Retina (tissue), 1 donor: ENCODE results near the gene GMFB.

ENCODE experiments used
- DNase-seq: peaks from one replicate; pipeline ENCODE4 v3.0.0-alpha.2; 2016

GMFB gene

DNA sequence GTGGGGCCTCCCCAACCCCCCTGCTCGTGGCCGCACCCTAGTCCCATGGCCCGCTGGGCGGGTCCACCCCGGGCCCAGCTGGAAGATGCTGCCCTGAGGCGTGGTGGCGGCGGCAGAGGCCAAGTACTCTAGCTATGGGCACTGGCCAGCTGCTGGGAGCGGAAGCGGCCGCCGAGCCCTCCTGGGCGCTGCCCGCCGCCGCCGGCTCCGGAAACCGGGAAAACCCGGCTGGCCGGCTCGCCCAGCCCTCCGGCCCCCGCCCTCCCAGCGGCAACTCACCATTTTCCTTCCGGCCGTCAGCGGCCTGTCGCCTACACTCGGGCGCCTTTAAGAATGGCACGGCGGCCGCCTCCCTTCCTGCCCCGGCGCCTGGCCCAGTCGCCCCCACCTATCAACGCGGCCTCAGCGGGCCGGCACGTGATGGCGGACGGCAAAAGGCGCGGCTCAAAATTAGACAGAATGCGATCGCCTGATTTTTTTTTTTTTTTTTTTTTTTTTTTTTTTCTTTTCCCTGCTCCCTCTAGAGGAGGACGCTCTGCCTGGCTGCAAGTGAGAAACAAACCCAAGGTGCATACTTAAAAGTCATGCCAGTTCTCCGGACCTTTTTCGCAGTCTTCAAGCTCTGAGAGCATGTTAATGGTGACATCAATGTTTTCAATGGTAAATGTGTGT, at the start of gene GMFB:
TSS of gene GMFB (minus strand) at position 335 of the 672 bp plus-strand sequence. CDS start at position 282, 53 bp downstream.
- peak; percentile 98 for DNase-seq

DNA sequence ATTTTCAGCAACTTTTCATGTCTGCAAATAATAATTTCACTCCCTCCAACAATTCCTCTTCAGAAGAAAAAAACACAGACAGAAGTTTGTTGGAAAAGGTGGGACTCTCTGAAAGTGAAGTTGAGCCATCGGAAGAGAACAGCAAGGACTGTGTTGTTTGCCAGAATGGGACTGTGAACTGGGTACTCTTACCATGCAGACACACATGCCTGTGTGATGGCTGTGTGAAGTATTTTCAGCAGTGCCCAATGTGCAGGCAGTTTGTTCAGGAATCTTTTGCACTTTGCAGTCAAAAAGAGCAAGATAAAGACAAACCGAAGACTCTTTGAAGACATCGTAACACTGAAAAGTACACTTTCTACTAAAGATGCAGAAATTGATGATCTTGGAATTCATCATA, 49.3 kb upstream of the GMFB start:
- no peak for DNase-seq

DNA sequence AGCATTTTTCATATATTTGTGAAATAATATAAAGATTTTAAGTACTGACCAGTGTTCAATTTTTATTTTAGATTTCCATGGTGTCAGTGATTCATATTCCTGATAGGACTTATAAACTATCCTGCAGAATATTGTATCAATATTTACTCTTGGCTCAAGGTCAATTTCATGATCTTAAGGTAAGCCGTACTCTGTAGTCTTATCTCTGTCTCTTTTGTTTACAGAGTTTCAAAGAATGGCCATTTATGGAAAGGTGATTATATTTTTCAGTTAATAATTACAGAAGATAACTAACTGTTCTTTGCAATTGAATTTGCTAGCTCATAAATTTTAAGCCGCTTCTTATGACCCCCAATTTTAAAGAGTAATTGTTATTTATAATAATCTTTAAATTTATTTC, 48.9 kb upstream of the GMFB start:
- no peak for DNase-seq

DNA sequence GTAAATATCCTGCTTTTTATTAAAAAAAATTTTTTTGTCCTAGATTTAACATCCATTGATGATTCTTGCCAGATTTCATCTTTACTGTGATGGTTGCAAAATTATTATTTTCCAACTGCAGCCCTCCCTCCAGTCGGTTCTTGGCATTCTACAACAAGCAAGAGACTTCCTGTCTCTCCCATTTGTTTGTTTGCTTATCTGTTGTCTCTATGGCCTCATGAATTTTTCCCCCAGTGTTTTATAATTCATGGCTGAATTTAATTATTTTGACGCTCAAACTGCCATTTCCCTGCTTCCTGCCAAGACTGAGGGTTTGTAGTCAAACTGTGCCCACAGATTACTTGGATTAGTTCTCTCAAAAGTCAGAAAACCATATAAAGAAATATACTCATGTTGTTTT, 46.9 kb upstream of the GMFB start:
- DNase-seq, result no peak

DNA sequence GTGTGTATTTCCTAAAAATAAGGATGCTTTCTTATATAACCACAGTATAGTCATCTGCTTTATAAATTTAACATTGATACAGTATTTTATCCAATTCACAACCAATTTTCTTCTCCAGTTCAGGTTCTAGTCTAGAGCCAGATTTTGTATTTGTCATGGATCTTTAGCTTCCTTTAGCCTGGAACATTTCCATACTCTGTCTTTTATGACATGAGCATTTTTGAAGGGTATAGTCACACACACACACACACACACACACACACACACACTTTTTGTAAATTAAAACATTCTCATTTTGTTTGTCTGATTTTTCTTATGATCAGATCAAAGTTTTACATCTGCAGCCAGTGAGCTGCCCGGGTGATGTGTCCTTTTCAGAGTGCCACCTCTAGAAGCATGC, 46.3 kb upstream of the GMFB start:
- DNase-seq, result no peak

DNA sequence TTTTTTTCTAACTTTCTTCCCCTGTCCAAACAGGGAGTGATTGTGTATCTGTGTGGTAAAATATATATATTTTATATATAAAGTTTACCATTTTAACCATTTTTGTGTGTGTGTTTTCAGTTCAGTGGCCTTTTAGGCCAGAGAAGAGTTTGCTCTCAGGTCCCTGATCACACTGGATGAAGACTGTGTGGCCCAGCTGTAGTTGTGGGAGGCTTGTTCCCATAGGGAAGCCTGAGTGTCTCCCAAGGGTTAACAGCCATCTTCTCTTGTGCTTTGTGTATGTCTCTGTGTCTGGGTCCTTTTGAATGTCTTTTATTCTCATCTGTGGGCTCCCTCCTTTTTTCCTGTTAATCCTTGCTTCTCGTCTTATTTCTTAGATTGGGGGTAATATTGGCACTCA, 44.3 kb upstream of the GMFB start:
- DNase-seq, result peak; percentile 12

DNA sequence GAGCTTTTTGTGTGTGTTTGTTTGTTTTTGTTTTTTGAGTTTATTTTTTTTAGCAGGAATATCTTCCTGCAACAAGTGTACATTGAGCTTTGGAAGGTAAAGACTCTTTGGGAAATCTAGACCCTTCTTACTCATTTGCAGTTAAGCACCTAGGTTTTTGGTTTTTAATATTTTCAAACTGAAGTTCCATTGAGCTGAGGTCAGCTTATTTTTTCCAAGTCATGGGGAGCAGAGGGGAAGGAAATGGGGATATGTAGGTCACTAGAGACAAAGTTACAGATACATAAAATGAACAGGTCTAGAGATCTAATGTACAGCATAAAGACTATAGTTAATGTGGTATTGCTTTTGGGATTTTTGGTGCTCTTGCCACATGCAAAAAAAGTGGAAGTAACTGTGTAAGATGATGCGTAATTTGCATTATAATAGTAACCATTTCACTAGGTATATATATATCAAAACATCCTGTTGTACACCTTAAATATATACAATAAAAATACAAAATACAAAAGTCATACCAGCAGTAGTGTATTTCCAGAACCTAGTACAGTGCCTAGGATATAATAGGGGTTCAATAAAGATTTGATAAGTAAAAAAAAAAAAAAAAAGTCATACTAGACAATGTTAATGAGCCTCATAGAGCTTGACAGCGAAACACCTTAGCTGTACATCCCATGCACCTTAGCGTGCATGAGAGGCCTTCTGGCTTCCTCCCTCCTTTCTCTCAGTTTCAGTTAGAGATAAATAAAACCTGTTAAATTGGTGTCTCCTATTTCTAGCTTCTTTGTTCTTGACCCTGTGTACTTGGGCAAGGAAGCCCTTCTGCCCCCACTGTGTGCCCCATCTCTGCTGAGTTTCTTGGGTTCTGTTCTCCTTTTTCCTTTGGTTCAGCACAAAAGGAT, 43.6 kb upstream of the GMFB start:
- no peak for DNase-seq

DNA sequence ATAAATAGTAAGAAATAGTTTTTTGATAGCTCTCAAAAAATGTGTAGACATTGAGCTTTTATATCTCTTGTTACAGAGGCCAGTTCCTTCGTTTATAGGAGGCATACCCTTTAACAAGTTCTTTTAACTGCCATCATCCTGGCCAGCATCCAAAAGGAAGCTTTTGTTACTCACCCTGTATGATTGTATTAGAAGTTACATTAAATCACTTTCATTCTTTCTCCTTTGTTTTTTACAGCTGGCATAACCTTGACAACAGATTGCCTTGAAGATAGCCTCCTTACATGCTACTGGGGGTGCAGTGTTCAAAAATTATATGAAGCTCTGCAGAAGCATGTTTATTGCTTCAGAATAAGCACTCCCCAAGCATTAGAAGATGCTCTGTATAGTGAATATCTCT, 41.0 kb upstream of the GMFB start:
- DNase-seq, result no peak

DNA sequence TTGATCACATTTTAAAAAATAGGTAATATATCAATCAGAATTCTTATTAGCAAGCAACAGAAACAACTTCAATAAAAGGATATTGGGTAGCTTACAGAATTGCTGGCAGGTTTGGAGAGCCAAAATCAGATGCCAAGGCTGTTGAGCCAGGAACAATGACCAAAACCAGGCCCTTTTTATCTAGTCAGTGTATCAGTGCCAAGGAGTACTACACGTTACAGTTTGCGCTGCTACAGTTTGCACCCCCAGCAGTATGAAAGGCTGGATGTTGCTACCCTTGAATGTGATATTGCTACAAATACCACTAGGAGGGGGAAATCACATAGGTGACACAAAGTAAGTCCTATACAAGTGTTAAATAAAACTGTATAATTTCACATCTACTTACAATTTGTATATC, 40.2 kb upstream of the GMFB start:
- no peak for DNase-seq

DNA sequence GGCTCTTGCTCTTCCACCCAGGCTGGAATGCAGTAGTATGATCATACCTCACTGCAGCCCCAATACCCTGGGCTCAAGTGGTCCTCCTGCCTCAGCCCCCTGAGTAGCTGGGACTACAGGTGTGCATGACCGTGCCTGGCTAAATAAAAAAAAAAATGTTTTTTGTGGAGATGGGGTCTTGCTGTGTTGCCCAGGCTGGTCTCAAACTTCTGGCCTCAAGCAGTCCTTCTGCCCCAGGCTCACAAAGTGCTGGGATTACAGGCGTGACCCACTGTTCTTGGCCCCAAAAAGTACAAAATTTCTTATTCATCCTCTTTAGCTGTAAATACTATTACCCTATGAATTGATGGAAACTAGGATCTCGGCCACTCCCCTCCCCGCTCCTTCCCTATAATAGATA, 35.6 kb upstream of the GMFB start:
- no peak for DNase-seq

DNA sequence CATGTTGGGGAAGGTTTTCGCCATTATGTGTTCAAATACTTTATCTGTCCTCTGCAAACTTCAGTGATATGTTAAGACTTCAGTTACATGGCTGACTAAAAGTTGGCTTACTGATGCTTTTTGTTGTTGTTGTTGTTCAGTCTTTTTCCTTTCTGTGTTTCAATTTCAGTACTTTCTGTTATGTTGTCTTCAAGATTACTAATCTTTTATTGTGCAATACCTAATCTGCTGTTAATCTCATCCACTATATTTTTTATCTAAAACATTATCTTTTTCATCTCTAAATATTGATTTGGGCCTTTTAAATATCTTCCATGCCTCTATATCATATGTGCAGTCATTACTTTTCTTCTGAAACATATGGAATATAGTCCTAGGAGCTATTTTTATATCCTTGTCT, 27.9 kb upstream of the GMFB start:
- DNase-seq, result no peak

DNA sequence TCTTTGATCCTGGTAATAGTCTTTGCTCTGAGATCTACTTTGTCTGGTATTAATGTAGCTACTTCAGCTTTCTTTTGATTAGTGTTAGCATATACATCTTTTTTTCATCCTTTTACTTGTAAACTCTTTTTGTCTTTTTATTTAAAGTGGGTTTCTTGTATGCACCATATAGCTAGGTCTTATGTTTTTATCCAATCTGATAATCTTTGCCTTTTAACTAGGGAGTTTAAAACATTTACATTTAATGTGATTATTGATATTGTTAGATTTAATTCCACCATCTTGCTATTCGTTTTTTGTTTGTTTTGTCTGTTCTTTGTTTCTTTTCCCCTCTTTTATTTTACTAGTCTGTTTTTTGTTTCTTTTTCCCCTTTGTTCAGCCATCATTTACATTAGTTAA, 26.9 kb upstream of the GMFB start:
- no peak for DNase-seq

DNA sequence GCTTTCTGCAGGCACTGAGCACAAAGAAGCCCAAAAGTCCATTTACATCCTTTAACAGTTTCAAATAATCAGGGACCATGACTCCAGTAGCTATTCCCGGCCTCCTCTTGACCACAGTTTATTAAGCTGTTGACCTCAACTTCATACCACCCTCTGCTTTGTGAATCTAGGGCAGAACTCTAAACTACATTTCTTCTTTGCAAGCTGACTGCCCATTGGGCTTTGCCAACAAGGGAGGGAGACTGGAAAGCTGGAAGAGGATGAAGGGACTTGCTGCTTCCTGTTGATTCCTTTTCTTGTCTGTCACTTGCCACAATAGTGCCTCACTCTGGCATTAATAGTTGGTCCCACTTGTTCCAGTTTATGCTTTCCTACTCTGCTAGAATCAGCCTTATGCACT, 23.6 kb upstream of the GMFB start:
- DNase-seq, result no peak

DNA sequence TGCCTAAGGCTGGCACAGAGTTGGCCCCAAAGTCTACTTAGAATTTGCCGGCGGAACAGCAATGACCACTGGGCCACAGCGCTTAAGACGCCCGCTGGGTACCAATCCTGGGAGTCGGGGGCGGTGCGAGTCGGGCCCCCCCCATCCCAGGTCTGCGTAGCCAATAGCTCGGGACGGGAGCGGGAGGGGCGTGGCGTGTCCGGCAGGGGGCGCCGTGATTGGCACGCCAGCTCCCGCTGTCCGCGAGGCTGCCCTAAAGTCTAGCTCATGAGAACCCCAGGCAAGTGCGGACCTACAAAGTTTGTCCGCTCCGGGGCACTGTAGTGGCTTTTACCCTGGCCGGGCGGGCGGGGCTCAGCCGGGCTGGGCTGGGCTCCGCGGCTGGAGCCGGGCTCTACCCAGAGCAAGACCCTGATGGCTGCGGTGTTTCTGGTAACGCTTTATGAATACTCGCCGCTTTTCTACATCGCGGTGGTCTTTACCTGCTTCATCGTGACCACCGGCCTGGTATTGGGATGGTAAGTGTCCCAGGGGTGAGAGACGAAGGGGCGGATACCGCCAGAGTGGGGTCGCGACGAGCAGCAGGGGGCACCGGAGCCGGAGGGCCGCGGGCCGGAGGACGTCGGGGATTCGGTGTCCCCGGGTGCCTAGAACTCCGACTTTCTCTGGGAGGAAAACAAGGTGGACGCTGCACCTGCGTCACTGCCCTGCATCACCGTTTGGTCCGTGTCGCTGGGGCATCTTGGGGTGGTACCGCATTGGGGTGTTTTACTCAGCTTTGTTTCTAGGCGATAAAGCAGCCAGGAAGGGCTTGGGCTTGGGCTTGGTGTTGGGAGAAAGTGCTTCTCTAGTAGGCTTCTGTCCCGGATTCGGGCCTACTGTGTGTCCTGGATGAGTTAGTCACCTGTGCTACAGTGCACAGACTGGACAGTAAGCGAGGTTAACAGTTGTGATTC, 21.0 kb upstream of the GMFB start, which contains the start of gene CGRRF1:
TSS of gene CGRRF1 (plus strand) at position 361 of the 956 bp plus-strand sequence. CDS start at position 415, 54 bp downstream.
- DNase-seq, result peak; percentile 98

DNA sequence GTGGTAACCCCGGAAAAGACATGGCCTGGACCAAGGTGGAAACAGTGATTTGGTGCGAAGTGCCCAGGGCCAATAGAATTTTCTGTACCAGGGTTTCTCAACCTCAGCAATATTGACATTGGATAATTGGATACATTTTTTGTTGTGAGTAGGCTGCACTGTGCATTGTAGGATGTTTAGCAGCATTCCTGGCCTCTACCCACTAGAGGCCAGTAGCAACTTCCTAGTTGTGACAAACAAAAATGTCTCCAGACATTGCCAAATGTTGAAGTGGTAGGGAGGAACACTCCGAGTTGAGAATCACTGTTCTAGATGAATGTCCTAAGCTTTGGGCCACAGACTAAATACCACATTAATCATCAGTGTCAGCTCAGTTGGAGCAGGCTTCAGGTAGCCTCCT, 14.7 kb upstream of the GMFB start:
- DNase-seq, result no peak

DNA sequence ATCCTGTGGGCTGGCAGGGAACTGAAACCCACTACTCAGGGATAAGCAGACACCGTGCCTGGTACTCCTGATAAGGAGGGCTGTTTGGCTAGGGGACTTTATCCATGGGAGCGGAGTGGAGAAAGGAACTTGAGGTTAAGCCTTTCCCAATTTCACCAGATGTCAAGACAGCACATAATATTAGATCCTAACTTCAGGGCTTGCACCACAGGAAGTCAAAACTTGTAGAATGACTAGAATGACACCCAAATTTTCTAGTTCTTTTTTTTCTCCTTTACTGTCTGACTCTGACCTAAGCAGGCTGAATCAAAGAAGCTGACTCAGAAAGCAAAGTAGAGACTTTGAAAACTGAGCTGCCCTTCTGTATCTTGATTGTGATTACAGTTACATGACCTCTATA, 13.8 kb upstream of the GMFB start:
- no peak for DNase-seq

DNA sequence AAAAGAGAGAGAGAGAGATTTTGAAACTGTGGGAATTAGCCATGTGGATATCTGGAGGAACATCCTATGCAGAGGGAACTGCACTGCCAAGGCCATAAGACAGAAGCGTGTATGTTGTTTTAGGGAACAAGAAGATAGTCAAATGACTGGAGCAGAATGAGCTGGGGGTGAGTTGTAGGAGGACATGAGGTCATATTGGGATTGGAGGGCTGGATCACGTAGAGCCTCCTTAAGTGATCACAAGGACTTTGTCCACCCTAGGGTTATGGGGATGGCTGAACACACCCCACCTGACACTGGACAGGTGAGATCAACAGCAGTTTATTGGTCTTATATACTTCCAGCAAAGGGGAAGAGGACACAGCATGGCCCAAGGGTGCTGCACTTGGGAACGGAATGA, 12.7 kb upstream of the GMFB start:
- no peak for DNase-seq

DNA sequence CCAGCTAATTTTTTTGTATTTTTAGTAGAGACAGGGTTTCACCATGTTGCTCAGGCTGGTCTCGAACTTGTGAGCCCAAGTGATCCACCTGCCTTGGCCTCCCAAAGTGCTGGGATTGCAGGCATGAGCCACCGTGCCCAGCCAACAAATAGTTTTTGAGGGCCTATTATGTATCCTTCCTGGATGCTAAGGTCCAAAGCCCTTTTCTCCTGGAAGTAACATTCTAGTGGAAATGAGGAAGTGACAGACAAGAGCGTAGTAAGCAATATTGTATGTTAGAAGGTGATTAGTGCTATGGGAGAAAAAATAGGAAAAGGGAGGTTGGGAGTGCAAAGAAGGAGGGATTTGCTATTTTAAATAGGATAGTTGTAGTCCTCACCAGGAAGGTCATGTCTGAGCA, 12.0 kb upstream of the GMFB start:
- no peak for DNase-seq

DNA sequence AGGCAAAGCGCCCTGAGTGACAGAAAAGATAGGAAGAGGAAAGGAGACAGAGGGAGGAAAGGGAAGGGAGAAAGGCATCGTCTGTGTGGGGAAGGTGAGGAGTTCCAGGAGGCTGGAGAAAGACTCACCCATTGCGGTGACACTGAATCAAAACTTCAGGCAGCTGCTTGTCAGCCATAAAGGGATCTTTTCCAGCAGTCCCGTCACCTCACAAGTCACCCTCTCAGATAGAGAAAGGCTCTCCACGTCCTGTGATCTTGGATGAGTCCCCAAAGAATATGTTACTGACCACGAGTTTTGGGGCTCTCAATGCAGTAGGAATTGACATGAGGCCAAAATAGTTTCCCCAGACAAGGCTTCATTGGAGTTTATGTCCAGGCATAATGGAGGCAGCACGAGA, 9.8 kb upstream of the GMFB start:
- no peak for DNase-seq

DNA sequence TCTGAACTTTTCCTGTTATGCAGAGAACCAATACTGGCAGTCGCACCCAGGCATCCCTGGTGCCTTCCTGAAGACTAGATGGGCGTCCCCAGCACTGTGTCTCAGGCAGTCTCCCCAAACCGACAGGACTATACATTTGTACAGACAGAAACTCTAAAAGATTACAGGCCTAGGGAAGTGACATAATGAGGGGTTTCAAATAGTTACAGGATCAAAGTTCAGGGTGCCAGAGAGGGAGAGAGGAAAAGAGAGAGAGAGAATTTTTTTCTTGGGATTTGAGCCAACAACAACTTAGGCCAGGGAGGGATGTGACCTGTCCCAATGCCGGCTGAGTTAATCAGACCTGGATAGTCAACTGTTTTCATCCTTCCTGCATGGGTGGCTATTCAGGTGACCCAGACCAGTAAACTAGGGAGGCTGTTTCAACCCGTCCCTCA, 9.3 kb upstream of the GMFB start:
- DNase-seq, result no peak

DNA sequence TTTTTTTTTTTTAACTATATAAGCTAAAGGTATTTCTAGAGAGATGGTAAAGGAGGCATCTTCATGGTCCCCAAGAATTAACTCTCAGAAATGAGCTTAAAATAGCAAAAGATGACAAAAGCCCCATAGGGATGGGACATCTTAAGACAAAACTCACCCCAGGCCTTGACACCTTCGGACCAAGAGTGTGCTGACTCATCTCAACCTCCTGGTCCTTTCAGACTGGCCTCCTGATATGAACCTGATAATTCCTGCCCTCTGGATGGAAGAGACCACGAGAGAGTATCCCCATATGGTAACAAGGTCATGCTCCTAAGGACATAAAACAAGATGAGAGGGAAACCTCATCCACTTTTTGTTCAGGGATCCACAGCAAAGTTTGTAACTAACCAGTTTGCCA, 8.4 kb upstream of the GMFB start:
- DNase-seq, result no peak

DNA sequence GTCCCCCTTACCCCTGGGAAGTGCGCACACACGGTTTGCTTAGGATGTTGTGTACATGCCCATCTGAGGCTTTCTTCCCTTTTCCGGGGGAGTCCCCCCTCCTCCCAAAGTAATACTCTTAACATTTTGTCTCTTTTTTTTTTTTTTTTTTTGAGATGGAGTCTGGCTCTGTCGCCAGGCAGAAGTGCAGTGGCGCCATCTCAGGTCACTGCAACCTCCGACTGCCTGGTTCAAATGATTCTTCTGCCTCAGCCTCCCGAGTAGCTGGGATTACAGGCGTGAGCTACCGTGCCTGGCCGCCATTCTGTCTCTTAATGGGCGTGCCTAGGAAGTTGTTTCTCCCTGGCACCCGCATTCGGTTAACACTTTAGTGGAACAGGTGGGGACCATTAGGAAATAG, 4.5 kb upstream of the GMFB start:
- DNase-seq, result no peak
